22Rv1 (cell line): ENCODE results near the gene MAP2K3.

ENCODE experiments used
- ZFX ChIP-seq: fragments of 450-650 bp; IDR thresholded peaks from 2 replicates; pipeline ENCODE4 v1.6.1; 2017; ENCODE audit warnings: antibody characterized with exemption, borderline replicate concordance
- TF ChIP-seq, protein P1 (sequence below): fragments of 450-650 bp; IDR thresholded peaks from 2 replicates; pipeline ENCODE4 v1.5.1; 2017; ENCODE audit warnings: mild to moderate bottlenecking

DNA sequence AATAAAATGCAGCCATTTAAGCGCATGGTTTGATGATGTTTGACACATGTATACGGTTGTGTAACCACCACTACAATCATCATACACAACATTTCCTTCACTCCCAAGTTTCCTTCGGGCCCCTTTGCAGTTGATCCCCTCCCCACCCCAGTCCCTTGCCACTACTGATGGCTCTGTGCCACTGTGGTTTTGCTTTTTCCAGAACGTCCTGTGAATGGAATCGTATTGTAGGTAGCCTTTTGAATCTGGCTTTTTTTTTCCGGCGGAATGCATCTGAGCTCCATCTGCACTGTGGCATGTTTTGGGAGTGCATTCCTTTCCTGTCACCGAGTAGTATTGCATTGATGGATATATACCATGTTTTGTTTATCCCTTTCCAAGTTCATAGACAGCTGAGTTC lies 15.1 kb upstream of the MAP2K3 start:
- TF ChIP-seq, protein P1, sequence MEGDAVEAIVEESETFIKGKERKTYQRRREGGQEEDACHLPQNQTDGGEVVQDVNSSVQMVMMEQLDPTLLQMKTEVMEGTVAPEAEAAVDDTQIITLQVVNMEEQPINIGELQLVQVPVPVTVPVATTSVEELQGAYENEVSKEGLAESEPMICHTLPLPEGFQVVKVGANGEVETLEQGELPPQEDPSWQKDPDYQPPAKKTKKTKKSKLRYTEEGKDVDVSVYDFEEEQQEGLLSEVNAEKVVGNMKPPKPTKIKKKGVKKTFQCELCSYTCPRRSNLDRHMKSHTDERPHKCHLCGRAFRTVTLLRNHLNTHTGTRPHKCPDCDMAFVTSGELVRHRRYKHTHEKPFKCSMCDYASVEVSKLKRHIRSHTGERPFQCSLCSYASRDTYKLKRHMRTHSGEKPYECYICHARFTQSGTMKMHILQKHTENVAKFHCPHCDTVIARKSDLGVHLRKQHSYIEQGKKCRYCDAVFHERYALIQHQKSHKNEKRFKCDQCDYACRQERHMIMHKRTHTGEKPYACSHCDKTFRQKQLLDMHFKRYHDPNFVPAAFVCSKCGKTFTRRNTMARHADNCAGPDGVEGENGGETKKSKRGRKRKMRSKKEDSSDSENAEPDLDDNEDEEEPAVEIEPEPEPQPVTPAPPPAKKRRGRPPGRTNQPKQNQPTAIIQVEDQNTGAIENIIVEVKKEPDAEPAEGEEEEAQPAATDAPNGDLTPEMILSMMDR, result no peak
- TF ChIP-seq ZFX, result no peak
